ENCODE measurements around the gene PAPPA. TPM values are rescaled to one million over a fixed set of nuclear protein-coding genes. Genes with fewer than 3 reads are reported as not detected.

PAPPA gene
- total RNA-seq, 1 donor: 56.5 TPM

DNA sequence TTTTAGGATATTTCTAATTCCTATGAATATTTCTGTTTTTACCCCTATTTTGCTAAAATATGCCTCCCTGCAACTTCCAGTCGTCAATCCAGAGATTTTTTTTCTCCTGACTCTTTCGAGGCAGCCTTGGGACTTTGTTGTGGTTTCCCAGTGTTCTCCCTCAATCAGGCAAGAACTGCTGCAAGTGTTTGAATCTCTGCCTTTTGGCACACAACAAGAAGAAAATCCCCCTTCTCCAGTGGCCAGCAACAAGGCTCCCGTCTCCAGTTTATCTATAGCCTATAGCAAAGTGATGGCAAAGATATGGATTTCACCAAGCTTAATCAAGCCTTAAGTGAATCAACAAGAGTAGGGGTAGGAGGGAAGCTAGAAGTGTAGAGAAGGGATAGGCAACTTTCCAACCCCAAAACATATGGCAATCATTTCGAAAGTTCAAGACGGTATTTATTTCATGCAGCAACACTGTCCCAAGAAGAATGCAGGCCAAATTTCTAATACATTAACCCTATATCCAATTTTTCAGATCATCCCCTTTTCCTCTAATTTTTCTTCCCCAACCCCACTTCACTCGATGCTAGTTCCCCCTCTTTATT, 37.7 kb upstream of the PAPPA start:
- H3K4me1 ChIP-seq (ENCODE audit: insufficient read depth, low read length): peaks cover 10% of the 10 kb centered on the region
- H4K20me1 ChIP-seq (ENCODE audit: insufficient read depth, low read length): no peaks in the 10 kb centered on the region
- H3K4me2 ChIP-seq (ENCODE audit: insufficient read depth, low read length): peak overlapping the region; percentile 72
- TF ChIP-seq, protein P1, sequence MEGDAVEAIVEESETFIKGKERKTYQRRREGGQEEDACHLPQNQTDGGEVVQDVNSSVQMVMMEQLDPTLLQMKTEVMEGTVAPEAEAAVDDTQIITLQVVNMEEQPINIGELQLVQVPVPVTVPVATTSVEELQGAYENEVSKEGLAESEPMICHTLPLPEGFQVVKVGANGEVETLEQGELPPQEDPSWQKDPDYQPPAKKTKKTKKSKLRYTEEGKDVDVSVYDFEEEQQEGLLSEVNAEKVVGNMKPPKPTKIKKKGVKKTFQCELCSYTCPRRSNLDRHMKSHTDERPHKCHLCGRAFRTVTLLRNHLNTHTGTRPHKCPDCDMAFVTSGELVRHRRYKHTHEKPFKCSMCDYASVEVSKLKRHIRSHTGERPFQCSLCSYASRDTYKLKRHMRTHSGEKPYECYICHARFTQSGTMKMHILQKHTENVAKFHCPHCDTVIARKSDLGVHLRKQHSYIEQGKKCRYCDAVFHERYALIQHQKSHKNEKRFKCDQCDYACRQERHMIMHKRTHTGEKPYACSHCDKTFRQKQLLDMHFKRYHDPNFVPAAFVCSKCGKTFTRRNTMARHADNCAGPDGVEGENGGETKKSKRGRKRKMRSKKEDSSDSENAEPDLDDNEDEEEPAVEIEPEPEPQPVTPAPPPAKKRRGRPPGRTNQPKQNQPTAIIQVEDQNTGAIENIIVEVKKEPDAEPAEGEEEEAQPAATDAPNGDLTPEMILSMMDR (IDR thresholded peaks at IDR 0.05; ENCODE audit: extremely low read depth, low read depth, low read length): no peak
- H3K27ac ChIP-seq (ENCODE audit: low read depth, low read length): no peak overlapping the region
- no peaks in the 10 kb centered on the region for H3K27me3 ChIP-seq (ENCODE audit: insufficient read depth, low read length)
- no peaks in the 10 kb centered on the region for H3K79me2 ChIP-seq (ENCODE audit: insufficient read depth, low read length)
- H3K9me3 ChIP-seq (ENCODE audit: low read depth, low read length): no peaks in the 10 kb centered on the region
- DNase-seq (ENCODE audit: insufficient read length, low spot score, missing footprints): peak; percentile 14
- H3K36me3 ChIP-seq (ENCODE audit: insufficient read depth, low read length): no peaks in the 10 kb centered on the region
- H2AFZ ChIP-seq (ENCODE audit: low read length): peak overlapping the region; percentile 71
- peak overlapping the region; percentile 27 for H3K4me3 ChIP-seq (ENCODE audit: insufficient read depth, low read length)

- H3K79me2 ChIP-seq (ENCODE audit: insufficient read depth, low read length): no peaks in the 10 kb centered on the region
- H3K4me2 ChIP-seq (ENCODE audit: insufficient read depth, low read length): peak overlapping the region; percentile 72
- peaks cover 10% of the 10 kb centered on the region for H3K4me1 ChIP-seq (ENCODE audit: insufficient read depth, low read length)
- H3K27me3 ChIP-seq (ENCODE audit: insufficient read depth, low read length): no peaks in the 10 kb centered on the region
- TF ChIP-seq, protein P1 (IDR thresholded peaks at IDR 0.05; ENCODE audit: extremely low read depth, low read depth, low read length): no peak
- H3K36me3 ChIP-seq (ENCODE audit: insufficient read depth, low read length): no peaks in the 10 kb centered on the region
- DNase-seq (ENCODE audit: insufficient read length, low spot score, missing footprints): no peak
- no peak overlapping the region for H3K4me3 ChIP-seq (ENCODE audit: insufficient read depth, low read length)
- no peaks in the 10 kb centered on the region for H4K20me1 ChIP-seq (ENCODE audit: insufficient read depth, low read length)
- H2AFZ ChIP-seq (ENCODE audit: low read length): no peak overlapping the region
- no peaks in the 10 kb centered on the region for H3K9me3 ChIP-seq (ENCODE audit: low read depth, low read length)
- H3K27ac ChIP-seq (ENCODE audit: low read depth, low read length): no peak overlapping the region
Measured at GRCh38 chr9:116116393-116116792, 37.2 kb upstream of the PAPPA start.

- no peak overlapping the region for H3K4me2 ChIP-seq (ENCODE audit: insufficient read depth, low read length)
- TF ChIP-seq, protein P1 (IDR thresholded peaks at IDR 0.05; ENCODE audit: extremely low read depth, low read depth, low read length): no peak
Measured at GRCh38 chr9:116123171-116123570, 30.4 kb upstream of the PAPPA start.

GRCh38 chr9:116124472-116125040, 29.0 kb upstream of the PAPPA start:
- no peak for DNase-seq (ENCODE audit: insufficient read length, low spot score, missing footprints)
- no peaks in the 10 kb centered on the region for H3K79me2 ChIP-seq (ENCODE audit: insufficient read depth, low read length)
- H3K27me3 ChIP-seq (ENCODE audit: insufficient read depth, low read length): no peaks in the 10 kb centered on the region
- no peak overlapping the region for H2AFZ ChIP-seq (ENCODE audit: low read length)
- H4K20me1 ChIP-seq (ENCODE audit: insufficient read depth, low read length): no peaks in the 10 kb centered on the region
- H3K27ac ChIP-seq (ENCODE audit: low read depth, low read length): no peak overlapping the region
- H3K4me3 ChIP-seq (ENCODE audit: insufficient read depth, low read length): no peak overlapping the region
- H3K9me3 ChIP-seq (ENCODE audit: low read depth, low read length): no peaks in the 10 kb centered on the region
- no peak overlapping the region for H3K4me2 ChIP-seq (ENCODE audit: insufficient read depth, low read length)
- TF ChIP-seq, protein P1 (IDR thresholded peaks at IDR 0.05; ENCODE audit: extremely low read depth, low read depth, low read length): no peak
- H3K36me3 ChIP-seq (ENCODE audit: insufficient read depth, low read length): no peaks in the 10 kb centered on the region
- peaks cover 4% of the 10 kb centered on the region for H3K4me1 ChIP-seq (ENCODE audit: insufficient read depth, low read length)

More at GRCh38 chr9:116123171-116123570, 30.4 kb upstream of the PAPPA start:
- Histone ChIP-seq H3K36me3 (ENCODE audit: insufficient read depth, low read length) (no peaks in the 10 kb centered on the region), H3K27ac (ENCODE audit: low read depth, low read length) (no peak overlapping the region), H4K20me1 (ENCODE audit: insufficient read depth, low read length) (no peaks in the 10 kb centered on the region), H3K4me1 (ENCODE audit: insufficient read depth, low read length) (peaks cover 3% of the 10 kb centered on the region), H3K79me2 (ENCODE audit: insufficient read depth, low read length) (no peaks in the 10 kb centered on the region), H3K27me3 (ENCODE audit: insufficient read depth, low read length) (no peaks in the 10 kb centered on the region), H3K4me3 (ENCODE audit: insufficient read depth, low read length) (no peak overlapping the region), H3K9me3 (ENCODE audit: low read depth, low read length) (no peaks in the 10 kb centered on the region), H2AFZ (ENCODE audit: low read length) (no peak overlapping the region)
- no peak for DNase-seq (ENCODE audit: insufficient read length, low spot score, missing footprints)
